ENCODE measurements around the gene ARSD.
"Not testable (repeated sequence)": the region's sequence is repeated elsewhere in the genome, so short reads cannot be mapped to it uniquely, and the experiment has no call there.

Gene ARSD

GRCh38 chrX:2928583-2929434 is at the start of gene ARSD:
TSS of gene ARSD (minus strand) at chrX:2929339. CDS start at chrX:2929275, 64 bp downstream.
- peaks cover 26% of the 10 kb centered on the region for H3K36me3 Mint-ChIP-seq (ENCODE audit: low read depth)
- H3K27me3 Mint-ChIP-seq (ENCODE audit: low read depth): no peaks in the 10 kb centered on the region
- H3K9me3 Mint-ChIP-seq: peaks cover 6% of the 10 kb centered on the region
- peak within 1 kb of the TSS; percentile 94 to 96 (median 95) for H3K4me3 Mint-ChIP-seq
- H3K27ac Mint-ChIP-seq: peak within 1 kb of the TSS; percentile 96 to 100 (median 99)
- TF ChIP-seq CTCF (IDR thresholded peaks at IDR 0.05; ENCODE audit: unreplicated experiment in 3 of 3): no peak
- H3K4me1 Mint-ChIP-seq: peaks cover 5% of the 10 kb centered on the region

GRCh38 chrX:2978639-2979038 is 49.5 kb upstream of the ARSD start:
- H3K4me3 Mint-ChIP-seq; H3K27me3 Mint-ChIP-seq (ENCODE audit: low read depth); H3K36me3 Mint-ChIP-seq (ENCODE audit: low read depth); H3K4me1 Mint-ChIP-seq; H3K27ac Mint-ChIP-seq: not testable (repeated sequence)
- H3K9me3 Mint-ChIP-seq: peaks cover 13% of the 10 kb centered on the region

GRCh38 chrX:2974961-2975360 is 45.8 kb upstream of the ARSD start:
- H3K4me1 Mint-ChIP-seq: peaks cover 8% of the 10 kb centered on the region
- peaks cover 5% of the 10 kb centered on the region for H3K9me3 Mint-ChIP-seq
- H3K36me3 Mint-ChIP-seq (ENCODE audit: low read depth): no peaks in the 10 kb centered on the region
- H3K27ac Mint-ChIP-seq: no peak overlapping the region
- peaks cover 7% of the 10 kb centered on the region for H3K27me3 Mint-ChIP-seq (ENCODE audit: low read depth)
- H3K4me3 Mint-ChIP-seq: no peak overlapping the region
- no peak for TF ChIP-seq CTCF (IDR thresholded peaks at IDR 0.05; ENCODE audit: unreplicated experiment in 3 of 3)

GRCh38 chrX:2972391-2972790 is 43.3 kb upstream of the ARSD start:
- no peak for TF ChIP-seq CTCF (IDR thresholded peaks at IDR 0.05; ENCODE audit: unreplicated experiment in 3 of 3)
- H3K27me3 Mint-ChIP-seq (ENCODE audit: low read depth): peaks cover 7% of the 10 kb centered on the region
- H3K4me1 Mint-ChIP-seq: peaks cover 21% of the 10 kb centered on the region
- no peaks in the 10 kb centered on the region for H3K36me3 Mint-ChIP-seq (ENCODE audit: low read depth)
- H3K9me3 Mint-ChIP-seq: peaks cover 2% of the 10 kb centered on the region
- H3K27ac Mint-ChIP-seq: peak overlapping the region in 1 of 3 experiments; percentile 44
- H3K4me3 Mint-ChIP-seq: no peak overlapping the region

GRCh38 chrX:2969021-2969420 is 39.9 kb upstream of the ARSD start:
- Mint-ChIP-seq H3K4me3 (no peak overlapping the region), H3K4me1 (peaks cover 24% of the 10 kb centered on the region), H3K36me3 (ENCODE audit: low read depth) (no peaks in the 10 kb centered on the region), H3K27ac (peak overlapping the region in 2 of 3 experiments; percentile 19 to 41), H3K27me3 (ENCODE audit: low read depth) (peaks cover 7% of the 10 kb centered on the region), H3K9me3 (peaks cover 2% of the 10 kb centered on the region)
- TF ChIP-seq CTCF (IDR thresholded peaks at IDR 0.05; ENCODE audit: unreplicated experiment in 3 of 3): no peak

GRCh38 chrX:2967998-2968909 is 39.1 kb upstream of the ARSD start:
- peaks cover 2% of the 10 kb centered on the region for H3K9me3 Mint-ChIP-seq
- no peaks in the 10 kb centered on the region for H3K36me3 Mint-ChIP-seq (ENCODE audit: low read depth)
- peak overlapping the region; percentile 29 to 52 (median 49) for H3K4me3 Mint-ChIP-seq
- no peak for TF ChIP-seq CTCF (IDR thresholded peaks at IDR 0.05; ENCODE audit: unreplicated experiment in 3 of 3)
- peak overlapping the region; percentile 14 to 56 (median 19) for H3K27ac Mint-ChIP-seq
- peaks cover 21% of the 10 kb centered on the region for H3K4me1 Mint-ChIP-seq
- peaks cover 7% of the 10 kb centered on the region for H3K27me3 Mint-ChIP-seq (ENCODE audit: low read depth)

Data from nephron (organoid).